ENCODE results near the gene FAM114A2.
A peak's percentile ranks its signal among the peaks of the same experiment; 100 is the strongest.

FAM114A2 gene

GRCh38 chr5:153981905-153982605 is 56.7 kb downstream of the FAM114A2 start:
- DNase-seq = no peak

- no peak for DNase-seq
Observed at GRCh38 chr5:153979028-153979783, 59.5 kb downstream of the FAM114A2 start.

GRCh38 chr5:153974813-153975163 is 63.9 kb downstream of the FAM114A2 start:
- no peak for DNase-seq

- peak; percentile 24 for DNase-seq
Observed at GRCh38 chr5:153974131-153974812, 64.4 kb downstream of the FAM114A2 start.

GRCh38 chr5:153972240-153972639 is 66.5 kb downstream of the FAM114A2 start:
- DNase-seq = no peak

GRCh38 chr5:153970496-153970895 is 68.2 kb downstream of the FAM114A2 start:
- DNase-seq = no peak

- no peak for DNase-seq
Observed at GRCh38 chr5:153969563-153969895, 69.2 kb downstream of the FAM114A2 start.

- DNase-seq = no peak
Observed at GRCh38 chr5:153968761-153969562, 69.7 kb downstream of the FAM114A2 start.

GRCh38 chr5:153964880-153965645 is 73.6 kb downstream of the FAM114A2 start:
- peak; percentile 32 for DNase-seq

- no peak for DNase-seq
Observed at GRCh38 chr5:153964191-153964879, 74.4 kb downstream of the FAM114A2 start.

GRCh38 chr5:153960269-153961215 is 78.2 kb downstream of the FAM114A2 start:
- DNase-seq = no peak

- DNase-seq = no peak
Observed at GRCh38 chr5:153959134-153959957, 79.4 kb downstream of the FAM114A2 start.

GRCh38 chr5:153957205-153957604 is 81.5 kb downstream of the FAM114A2 start:
- DNase-seq = no peak

GRCh38 chr5:153953411-153953810 is 85.3 kb downstream of the FAM114A2 start:
- DNase-seq = no peak

- no peak for DNase-seq
Observed at GRCh38 chr5:153952893-153953292, 85.8 kb downstream of the FAM114A2 start.

GRCh38 chr5:153952057-153952456 is 86.7 kb downstream of the FAM114A2 start:
- DNase-seq = no peak

GRCh38 chr5:153941265-153941664 is 97.4 kb downstream of the FAM114A2 start:
- DNase-seq = no peak

Data from CD4-positive, alpha-beta T cell treated with Interleukin-6 for 4 hours (primary cell).